HG02840 (cell line): Measurements from ENCODE around the gene TMPRSS11B.
A peak's percentile ranks its signal among the peaks of the same experiment; 100 is the strongest.
"Not testable (repeated sequence)": the region's sequence is repeated elsewhere in the genome, so short reads cannot be mapped to it uniquely, and the experiment has no call there.

Experiments used
- ATAC-seq: cut with Tn5 transposase; IDR thresholded peaks from one replicate; pipeline ENCODE4 v1.9.1; 2021; ENCODE audit warnings: mild to moderate bottlenecking, moderate library complexity, moderate number of reproducible peaks; ENCODE audit not compliant: unreplicated experiment, low FRiP score

TMPRSS11B gene

DNA sequence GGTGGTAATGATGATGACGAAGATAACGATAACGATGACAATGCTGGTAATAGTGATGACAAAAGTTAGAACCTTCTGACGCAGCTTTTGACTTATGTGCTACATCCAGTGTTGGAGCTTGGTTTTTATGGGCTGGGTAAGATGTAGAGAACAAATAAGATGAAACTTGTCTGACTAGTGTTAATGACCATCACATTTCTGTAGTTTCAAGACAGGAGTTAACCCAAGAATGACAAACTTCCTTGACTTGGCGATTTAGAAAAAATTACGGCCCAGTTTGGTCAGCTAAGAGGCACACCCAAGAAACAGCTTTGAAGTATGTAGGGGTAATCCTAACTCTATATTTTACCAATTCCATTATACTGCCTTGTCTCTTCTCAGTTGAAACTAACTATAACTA is at the start of gene TMPRSS11B:
Gene TMPRSS11B, minus strand, starts transcription at position 101 of the 400 bp plus-strand sequence. CDS start 136 bp downstream, outside the sequence.
- ATAC-seq, result no peak

DNA sequence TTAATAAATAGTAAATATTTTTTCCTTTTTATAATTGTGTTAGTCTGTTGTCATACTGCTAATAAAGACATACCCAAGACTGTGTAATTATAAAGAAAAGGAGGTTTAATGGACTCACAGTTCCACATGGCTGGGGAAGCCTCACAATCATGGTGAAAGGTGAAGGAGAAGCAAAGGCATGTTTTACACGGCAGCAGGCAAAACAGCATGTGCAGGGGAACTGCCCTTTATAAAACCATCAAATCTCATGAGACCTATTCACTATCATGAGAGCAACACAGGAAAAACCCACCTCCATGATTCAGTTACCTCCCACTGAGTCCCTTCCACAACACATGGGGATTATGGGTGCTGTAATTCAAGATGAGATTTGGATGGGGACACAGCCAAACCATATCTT is 45.8 kb upstream of the TMPRSS11B start:
- ATAC-seq, result no peak

- ATAC-seq, result no peak
Measured at GRCh38 chr4:68288393-68288740, 42.9 kb upstream of the TMPRSS11B start.

DNA sequence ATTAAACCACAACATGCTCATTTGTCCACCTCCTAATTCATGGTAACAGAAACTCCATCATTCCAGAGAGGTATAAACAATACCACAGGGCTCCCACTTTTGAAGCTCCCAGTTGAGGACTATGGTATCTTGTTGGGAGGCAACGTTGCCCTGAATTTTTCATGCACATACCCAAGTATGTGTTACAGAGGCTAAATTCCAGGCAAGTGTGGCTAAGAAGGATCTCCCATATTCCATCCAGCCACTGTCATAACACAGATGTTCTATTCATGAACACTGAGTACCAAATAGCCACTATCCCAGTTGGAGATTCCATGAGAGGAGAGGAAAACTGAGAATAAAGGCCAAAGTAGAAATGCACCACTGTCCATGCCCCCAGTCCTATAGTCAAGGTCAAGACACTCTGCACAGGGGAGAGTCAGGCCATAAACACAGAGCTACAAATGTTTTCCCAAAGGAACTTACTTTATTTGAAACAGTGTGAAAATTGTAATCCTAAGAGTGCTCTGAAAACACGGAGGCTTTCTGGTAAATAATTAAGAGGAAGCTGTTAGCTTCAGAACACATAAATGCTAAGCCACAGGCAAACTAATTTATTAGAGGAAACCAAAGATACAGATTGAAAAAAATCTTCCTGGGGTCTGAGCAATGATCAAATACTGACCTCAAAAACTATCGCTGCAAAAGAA is 42.4 kb upstream of the TMPRSS11B start:
- no peak for ATAC-seq

DNA sequence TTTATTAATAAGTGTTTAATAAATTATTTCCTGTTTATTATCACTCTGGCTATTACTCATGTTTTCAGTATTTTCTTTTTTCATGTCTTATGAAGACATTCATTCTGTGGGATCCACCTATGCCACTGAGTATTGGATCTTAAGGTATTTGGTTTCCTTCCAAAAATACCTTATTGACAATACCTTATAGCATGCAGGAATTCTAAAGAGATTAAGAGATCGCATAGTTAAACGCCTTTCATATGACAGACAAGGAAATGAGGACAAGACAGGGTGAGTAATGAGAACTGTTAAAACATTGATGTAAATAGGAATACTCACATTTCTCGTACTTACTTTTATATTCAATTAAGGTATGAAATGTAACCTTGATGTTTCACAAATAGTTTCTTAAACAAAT is 38.2 kb upstream of the TMPRSS11B start:
- ATAC-seq, result no peak

GRCh38 chr4:68283095-68283494 is 37.6 kb upstream of the TMPRSS11B start:
- no peak for ATAC-seq

- ATAC-seq, result not testable (repeated sequence)
Measured at GRCh38 chr4:68281796-68282740, 36.6 kb upstream of the TMPRSS11B start.

DNA sequence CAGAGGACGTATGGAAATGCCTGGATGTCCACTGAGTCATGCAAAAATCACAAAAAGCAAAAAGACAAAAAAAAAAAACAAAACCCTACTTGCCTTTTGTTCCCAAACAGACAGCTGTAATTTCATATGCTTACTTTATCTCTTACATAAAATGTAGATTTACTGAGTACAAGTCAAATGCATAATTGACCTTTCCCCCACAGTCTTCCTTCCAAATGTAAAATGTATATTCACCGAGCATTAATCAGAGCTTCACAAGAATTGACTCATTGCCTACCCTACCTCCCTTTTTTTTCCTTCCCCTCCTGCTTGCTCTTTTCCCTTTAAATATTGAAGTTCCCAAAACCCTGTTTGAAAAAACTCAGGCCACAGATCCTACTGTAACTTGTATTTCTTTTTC is 32.5 kb upstream of the TMPRSS11B start:
- ATAC-seq, result no peak

- no peak for ATAC-seq
Measured at GRCh38 chr4:68277627-68278026, 32.1 kb upstream of the TMPRSS11B start.

DNA sequence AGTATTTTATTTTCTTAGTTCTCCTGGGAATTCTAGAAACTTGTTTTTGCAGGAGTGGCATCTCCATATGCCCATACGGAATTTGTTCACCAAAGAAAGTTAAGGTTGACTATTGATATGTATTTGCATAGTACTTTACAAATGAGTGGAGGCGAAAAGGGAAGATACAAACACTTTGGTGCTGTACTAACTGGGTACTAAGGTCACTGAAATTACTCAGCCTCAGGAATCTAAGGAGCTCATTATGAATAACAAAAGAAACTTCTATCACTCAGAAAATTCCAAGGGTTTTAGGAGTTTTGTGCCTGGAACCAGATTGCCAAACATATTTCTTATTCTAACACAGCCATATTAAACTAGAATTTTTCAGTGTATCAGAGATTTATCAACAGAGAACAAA is 27.4 kb upstream of the TMPRSS11B start:
- peak; percentile 59 for ATAC-seq

GRCh38 chr4:68272380-68272779 is 26.9 kb upstream of the TMPRSS11B start:
- peak; percentile 44 for ATAC-seq

DNA sequence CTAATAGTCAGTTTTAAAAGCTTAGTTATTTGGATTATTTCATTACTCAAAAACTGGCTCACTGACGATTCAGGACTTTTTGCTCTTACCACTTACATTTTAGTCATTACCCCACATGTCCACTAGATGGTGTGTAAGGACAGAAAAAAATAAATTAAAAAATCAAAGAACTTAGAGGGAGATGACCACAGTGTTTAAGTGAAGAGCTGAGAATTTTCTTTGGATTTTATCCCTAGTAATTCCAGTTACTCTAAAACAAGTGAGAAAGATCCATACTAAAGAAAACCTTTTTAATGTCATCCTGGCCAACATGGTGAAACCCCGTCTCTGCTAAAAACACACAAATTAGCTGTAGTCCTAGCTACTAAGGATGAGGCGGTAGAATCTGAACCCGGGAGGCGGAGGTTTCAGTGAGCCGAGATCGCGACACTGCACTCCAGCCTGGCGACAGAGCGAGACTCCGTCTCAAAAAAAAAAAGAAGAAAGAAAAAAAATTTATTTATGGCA is 26.4 kb upstream of the TMPRSS11B start:
- no peak for ATAC-seq

DNA sequence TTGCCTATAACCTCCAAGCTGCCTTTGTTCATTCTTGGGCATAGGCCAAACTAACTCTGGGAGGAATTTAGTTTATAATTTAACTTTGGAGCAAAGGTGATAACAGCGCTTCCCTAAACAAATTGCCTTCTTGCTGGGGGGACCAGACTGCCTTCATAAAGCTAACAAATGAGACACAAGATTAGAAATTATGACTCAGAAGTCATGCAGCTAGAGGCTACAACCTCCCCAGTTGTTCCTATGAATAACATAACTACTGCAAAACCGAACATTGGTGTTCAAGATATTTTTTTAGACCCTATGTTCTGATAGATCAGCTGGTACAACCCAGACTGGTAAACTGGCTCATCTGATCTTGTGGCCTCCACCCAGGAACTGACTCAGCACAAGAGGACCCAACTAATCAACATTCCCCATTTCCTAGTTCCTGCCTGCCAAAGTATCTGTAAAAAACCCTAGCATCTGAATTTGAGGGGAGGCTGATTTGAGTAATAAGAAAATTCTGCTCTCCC is 22.0 kb upstream of the TMPRSS11B start:
- ATAC-seq, result no peak

DNA sequence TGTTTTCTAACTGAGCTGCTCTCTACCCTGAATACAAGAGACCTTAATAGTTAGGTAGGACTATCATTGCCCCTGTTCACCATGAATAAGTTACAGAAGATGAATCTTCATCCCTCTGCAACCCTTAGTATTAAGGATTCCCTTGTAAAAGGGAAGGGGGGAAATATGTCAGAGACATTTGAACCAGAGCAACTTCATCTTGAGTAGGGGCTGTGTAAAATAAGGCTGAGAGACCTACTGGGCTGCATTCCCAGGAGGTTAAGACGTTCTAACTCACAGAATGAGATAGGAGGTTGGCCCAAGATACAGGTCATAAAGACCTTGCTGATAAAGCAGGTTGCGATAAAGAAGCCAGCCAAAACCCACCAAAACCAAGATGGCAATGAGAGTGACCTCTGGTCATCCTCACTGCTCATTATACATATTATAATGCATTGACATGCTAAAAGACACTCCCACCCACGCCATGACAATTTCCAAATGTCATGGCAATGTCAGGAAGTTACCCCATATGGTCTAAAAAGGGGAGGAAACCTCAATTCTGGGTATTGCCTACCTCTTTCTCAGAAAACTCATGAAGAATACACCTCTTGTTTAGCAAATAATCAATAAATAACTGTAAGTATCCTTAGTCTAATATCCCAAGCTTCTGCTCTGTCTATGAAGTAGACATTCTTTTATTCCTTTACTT is 19.5 kb upstream of the TMPRSS11B start:
- ATAC-seq, result no peak

DNA sequence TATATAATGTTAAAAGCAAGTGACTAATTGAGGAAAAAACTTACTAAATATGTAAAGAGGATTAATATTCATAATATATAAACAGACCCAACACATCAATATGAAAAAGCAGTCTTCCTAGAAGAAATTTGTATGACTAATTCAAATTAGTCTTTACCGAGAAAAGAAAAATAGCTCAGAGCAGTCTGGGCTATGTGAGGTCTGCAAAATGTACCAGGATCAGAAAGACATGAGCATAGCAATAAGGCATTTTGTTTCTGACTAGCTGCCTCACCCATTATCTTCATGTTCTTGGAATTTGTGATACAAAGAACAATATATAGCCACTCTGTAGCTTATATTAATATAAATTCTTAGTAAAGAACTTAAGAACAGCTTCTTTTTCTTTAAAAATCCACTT is 13.7 kb upstream of the TMPRSS11B start:
- no peak for ATAC-seq

GRCh38 chr4:68257719-68258118 is 12.2 kb upstream of the TMPRSS11B start:
- ATAC-seq, result no peak

DNA sequence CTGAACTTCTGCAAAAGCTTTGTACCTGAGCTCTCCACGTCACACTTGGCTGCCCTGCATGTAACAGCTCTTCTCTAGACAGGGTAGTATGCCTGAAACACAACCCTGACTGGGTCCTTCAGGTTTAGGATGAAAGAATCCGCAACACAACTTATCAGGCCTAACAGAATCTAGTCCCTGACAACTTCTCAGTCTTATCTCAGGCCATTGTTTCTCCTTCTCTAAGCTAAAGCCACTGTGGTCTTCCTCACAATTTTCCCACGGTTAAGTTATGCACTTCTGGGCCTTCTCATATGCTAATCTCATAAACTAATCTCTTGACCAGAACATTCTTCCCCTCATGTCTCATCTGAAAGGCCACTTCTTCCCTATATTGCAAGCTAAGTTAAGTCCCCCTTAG is 10.8 kb upstream of the TMPRSS11B start:
- no peak for ATAC-seq

- ATAC-seq, result no peak
Measured at GRCh38 chr4:68250151-68250930, 4.8 kb upstream of the TMPRSS11B start.

GRCh38 chr4:68249434-68249833 is 3.9 kb upstream of the TMPRSS11B start:
- ATAC-seq, result peak; percentile 89

DNA sequence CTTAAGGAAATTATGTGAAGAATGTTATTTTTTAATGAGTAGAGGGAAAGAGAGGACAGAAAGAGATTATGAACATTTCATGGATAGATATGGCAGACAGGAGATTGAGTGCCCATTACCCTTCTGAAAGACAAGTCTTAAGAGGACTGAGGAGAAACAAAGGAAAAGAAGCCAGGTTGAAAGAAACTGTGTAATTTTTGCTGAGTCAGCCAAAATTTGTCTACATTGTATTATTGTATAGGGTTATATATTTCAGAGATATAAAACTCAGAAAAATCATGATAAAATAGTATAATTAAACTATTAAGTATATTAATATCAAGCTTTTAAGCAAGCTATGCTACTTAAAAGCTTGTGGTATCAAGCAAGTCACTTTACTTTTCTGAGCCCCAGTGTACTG is 4.9 kb downstream of the TMPRSS11B start:
- ATAC-seq, result no peak
